Small intestine (tissue), 7 donors: ENCODE results near the gene TECR. TPM values are rescaled to one million over a fixed set of nuclear protein-coding genes. Genes with fewer than 3 reads are reported as not detected.

Source experiments
- DNase-seq, 2 donors: peaks; one replicate each; pipeline versions ENCODE4 v3.0.0 to v3.0.0-alpha.2; 2013
- FAIRE-seq: peaks from 2 replicates; lab custom pipeline; 2012; peaks lifted over from hg19 to GRCh38; lab: Jason Lieb, UNC
- H3K27ac ChIP-seq, 3 donors: one replicate each; pipeline ENCODE4 v1.5.1; 2013; ENCODE audit warnings: low read length in 2 of 3, mild to moderate bottlenecking in 2 of 3, control low read depth in 1 of 3, inconsistent platforms in 1 of 3, low read depth in 1 of 3, moderate library complexity in 1 of 3
- H3K27me3 ChIP-seq, 3 donors: one replicate each; pipeline ENCODE4 v1.6.1; 2013; ENCODE audit warnings: low read length in 3 of 3, inconsistent platforms in 1 of 3; ENCODE audit not compliant: control insufficient read depth in 3 of 3, insufficient read depth in 3 of 3
- H3K36me3 ChIP-seq, 3 donors: one replicate each; pipeline ENCODE4 v1.6.1; 2013; ENCODE audit warnings: low read length in 3 of 3, inconsistent platforms in 1 of 3, low read depth in 1 of 3, mild to moderate bottlenecking in 1 of 3, moderate library complexity in 1 of 3; ENCODE audit not compliant: control insufficient read depth in 3 of 3, insufficient read depth in 2 of 3
- H3K4me1 ChIP-seq, 3 donors: one replicate each; pipeline ENCODE4 v1.6.1; 2013; ENCODE audit warnings: low read length in 2 of 3, inconsistent platforms in 1 of 3, low read depth in 1 of 3, mild to moderate bottlenecking in 1 of 3, moderate library complexity in 1 of 3; ENCODE audit not compliant: control insufficient read depth in 3 of 3, insufficient read depth in 2 of 3
- H3K4me3 ChIP-seq, 3 donors: one replicate each; pipeline ENCODE4 v1.5.1; 2013; ENCODE audit warnings: low read length in 3 of 3, control low read depth in 1 of 3, inconsistent platforms in 1 of 3, low read depth in 1 of 3, mild to moderate bottlenecking in 1 of 3, moderate library complexity in 1 of 3
- H3K9me3 ChIP-seq, 2 donors: one replicate each; pipeline ENCODE4 v1.6.1; 2013; ENCODE audit warnings: low read depth in 1 of 2, low read length in 1 of 2; ENCODE audit not compliant: control insufficient read depth in 2 of 2, insufficient read depth in 1 of 2
- WGBS, 3 donors: extraction: QIAGEN DNeasy Blood & Tissue Kit; methylation state at CpG; one replicate each; pipeline ENCODE4 v1.1.7; 2013; 5-methylcytosine and 5-hydroxymethylcytosine counted together
- polyA plus RNA-seq, 4 donors: library from polyadenylated mRNA; stranded (reverse) in 3 of 4; unstranded in 1 of 4; fragments of 200-250 nt in 3 of 4; fragments of 120-200 nt in 1 of 4; gene quantifications; one replicate each; pipeline versions ENCODE4 v1.2.1 to v1.2.3, GENCODE V29; 2013
- donor health status: healthy with polysubstance abuse.
- donor health status: control.
- donor health status: control.
- donor health status: Bipolar disorder and iron deficiency.
- donor health status: healthy.

Gene TECR
- polyA plus RNA-seq, 4 donors: 147 to 287 (median 200) TPM

GRCh38 chr19:14514215-14514863, 15.1 kb upstream of the TECR start:
- DNase-seq (no peak), FAIRE-seq (no peak)
- Histone ChIP-seq H3K4me1 (peaks cover 0 to 30% (median 10%) of the 10 kb centered on the region in 3 donors), H3K27me3 (no peaks in the 10 kb centered on the region), H3K9me3 (no peaks in the 10 kb centered on the region), H3K4me3 (no peak overlapping the region), H3K36me3 (peaks cover 4 to 45% (median 7%) of the 10 kb centered on the region in 3 donors), H3K27ac (peak overlapping the region in 1 of 3 donors; percentile 40)
- 63 to 75% (median 69%) methylated on average over 8 of the region's 8 CpGs for WGBS, 3 donors

DNA sequence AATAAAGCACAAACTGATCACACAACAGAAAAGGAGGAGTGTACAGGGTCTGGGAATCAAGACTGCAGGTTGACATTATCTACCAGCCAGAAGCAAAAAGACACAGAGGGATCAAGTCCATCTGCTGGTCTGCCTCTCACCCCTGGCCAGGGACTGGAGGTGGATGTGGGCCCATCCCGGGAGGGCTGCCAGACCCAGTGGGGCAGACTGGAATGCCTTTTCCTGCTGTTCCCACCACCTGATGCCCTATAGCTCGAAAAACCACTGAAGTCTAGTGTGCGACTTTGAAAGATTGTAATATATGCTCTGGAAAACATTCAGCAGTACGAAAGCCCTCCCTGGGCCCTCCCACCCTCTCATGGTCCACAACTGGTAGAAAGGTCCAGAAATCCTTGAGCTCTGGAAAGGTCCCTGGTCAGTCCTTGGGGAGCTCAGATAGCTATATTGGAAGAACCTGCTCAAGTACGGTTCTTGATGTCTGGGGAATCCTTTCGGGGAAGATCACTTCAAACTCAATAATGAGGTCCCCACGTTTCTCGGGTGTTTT, 13.8 kb upstream of the TECR start:
- H3K9me3 ChIP-seq: no peaks in the 10 kb centered on the region
- no peak for FAIRE-seq
- peak overlapping the region in 1 of 3 donors; percentile 10 for H3K27ac ChIP-seq
- 37 to 66% (median 52%) methylated on average over 8 of the region's 8 CpGs for WGBS, 3 donors
- peaks cover 0 to 30% (median 10%) of the 10 kb centered on the region in 3 donors for H3K4me1 ChIP-seq
- DNase-seq: no peak
- peaks cover 4 to 45% (median 7%) of the 10 kb centered on the region in 3 donors for H3K36me3 ChIP-seq
- H3K4me3 ChIP-seq: peak overlapping the region; percentile 77 to 94 (median 93)
- no peaks in the 10 kb centered on the region for H3K27me3 ChIP-seq

- Histone ChIP-seq H3K9me3 (no peaks in the 10 kb centered on the region), H3K36me3 (peaks cover 4 to 45% (median 7%) of the 10 kb centered on the region in 3 donors), H3K4me1 (peaks cover 0 to 30% (median 10%) of the 10 kb centered on the region in 3 donors), H3K27me3 (no peaks in the 10 kb centered on the region), H3K27ac (peak overlapping the region in 1 of 3 donors; percentile 48), H3K4me3 (peak overlapping the region; percentile 77 to 94 (median 93))
- FAIRE-seq (no peak), DNase-seq (peak in 1 of 2 donors; percentile 44)
- 23 to 60% (median 29%) methylated on average over 15 of the region's 15 CpGs for WGBS, 3 donors
Measured at GRCh38 chr19:14516048-14516534, 13.3 kb upstream of the TECR start.

DNA sequence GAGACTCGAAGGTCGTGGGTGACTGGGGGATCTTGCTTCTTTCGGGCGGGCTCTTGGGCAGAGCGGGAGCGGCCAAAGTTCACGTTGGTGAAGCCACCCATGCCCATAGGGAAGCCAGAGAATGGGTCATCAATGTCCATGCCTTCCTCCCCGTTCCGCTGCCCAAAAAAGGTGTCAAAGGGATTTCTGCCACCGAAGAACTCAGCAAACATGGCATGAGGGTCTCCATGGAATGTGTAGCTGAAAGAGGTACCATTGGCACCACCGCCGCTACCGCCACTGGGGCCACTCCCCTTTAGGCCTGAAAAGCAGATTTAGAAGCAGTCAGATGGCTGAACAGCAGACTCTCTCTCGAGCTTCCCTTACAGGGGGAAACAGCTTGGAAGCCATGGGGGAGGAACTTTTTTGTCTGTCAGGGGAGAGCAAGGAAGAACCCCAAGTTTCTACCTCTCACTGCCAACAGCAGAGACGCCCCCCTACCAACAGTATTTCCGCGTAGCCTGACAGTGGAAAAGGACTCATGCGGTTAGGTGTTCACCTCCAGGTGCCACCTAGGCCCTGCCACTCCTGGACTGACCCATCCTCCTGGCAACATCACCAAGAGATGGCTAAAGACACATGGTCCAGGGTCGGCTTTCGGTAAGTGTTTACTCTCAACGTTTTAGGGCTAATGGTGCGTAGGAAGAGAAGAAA, 12.5 kb upstream of the TECR start:
- peak in 1 of 2 donors; percentile 50 for DNase-seq
- Histone ChIP-seq H3K27me3 (no peaks in the 10 kb centered on the region), H3K9me3 (no peaks in the 10 kb centered on the region), H3K4me1 (peaks cover 0 to 30% (median 10%) of the 10 kb centered on the region in 3 donors), H3K27ac (peak overlapping the region; percentile 92 to 97 (median 93)), H3K36me3 (peaks cover 4 to 45% (median 7%) of the 10 kb centered on the region in 3 donors), H3K4me3 (peak overlapping the region; percentile 77 to 94 (median 93))
- 4 to 19% (median 12%) methylated on average over 22 of the region's 22 CpGs for WGBS, 3 donors
- FAIRE-seq: no peak

GRCh38 chr19:14517446-14517839, 12.0 kb upstream of the TECR start:
- Histone ChIP-seq H3K4me3 (peak overlapping the region; percentile 77 to 94 (median 93)), H3K27ac (peak overlapping the region; percentile 92 to 97 (median 93)), H3K27me3 (no peaks in the 10 kb centered on the region), H3K36me3 (peaks cover 4 to 43% (median 7%) of the 10 kb centered on the region in 3 donors), H3K9me3 (no peaks in the 10 kb centered on the region), H3K4me1 (peaks cover 0 to 30% (median 10%) of the 10 kb centered on the region in 3 donors)
- FAIRE-seq (no peak), DNase-seq (no peak)
- 0 to 1% (median 1%) methylated on average over 21 to 32 of the region's 32 CpGs for WGBS, 3 donors

DNA sequence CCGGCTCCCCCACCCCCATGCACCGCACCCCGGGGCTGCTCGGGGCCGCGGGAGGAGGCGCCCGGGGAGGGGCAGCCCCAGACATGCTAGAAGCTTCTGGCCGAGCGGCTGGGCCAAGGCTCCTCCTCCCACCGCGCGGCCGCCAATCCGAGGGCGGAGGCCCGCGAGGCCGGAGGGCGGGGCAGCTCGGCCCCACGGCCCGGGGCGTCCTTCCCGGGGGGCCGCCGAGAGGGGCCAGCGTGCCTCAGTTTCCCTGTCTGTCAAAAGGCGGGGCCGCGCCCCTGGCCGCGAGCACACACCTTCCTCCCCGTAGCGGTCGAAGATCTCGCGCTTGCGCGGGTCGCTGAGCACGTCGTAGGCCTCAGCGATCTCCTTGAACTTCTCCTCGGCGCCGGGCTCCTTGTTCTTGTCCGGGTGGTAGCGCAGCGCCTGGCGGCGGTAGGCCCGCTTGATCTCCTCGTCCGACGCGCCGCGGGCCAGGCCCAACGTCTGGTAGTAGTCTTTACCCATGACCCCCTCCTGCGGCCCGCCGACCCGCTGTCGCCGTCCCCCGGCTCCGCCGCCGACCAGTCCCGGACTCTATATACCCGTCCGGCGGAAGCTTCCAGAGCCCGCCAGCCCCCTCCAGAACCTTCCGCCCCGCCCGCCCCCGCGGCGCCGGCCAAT, 11.4 kb upstream of the TECR start, which contains the start of gene DNAJB1:
DNAJB1 (minus strand) TSS at position 558 of the 666 bp plus-strand sequence; CDS start at position 510, 48 bp downstream.
- H3K4me1 ChIP-seq: peaks cover 0 to 34% (median 10%) of the 10 kb centered on the region in 3 donors
- WGBS, 3 donors: 1% methylated on average over 47 to 82 of the region's 82 CpGs

GRCh38 chr19:14519245-14519859, 10.0 kb upstream of the TECR start:
- Histone ChIP-seq H3K36me3 (peaks cover 4 to 28% (median 7%) of the 10 kb centered on the region in 3 donors), H3K27me3 (no peaks in the 10 kb centered on the region), H3K9me3 (no peaks in the 10 kb centered on the region), H3K27ac (peak overlapping the region in 2 of 3 donors; percentile 87 to 96), H3K4me1 (peaks cover 0 to 30% (median 10%) of the 10 kb centered on the region in 3 donors), H3K4me3 (peak overlapping the region in 1 of 3 donors; percentile 54)
- DNase-seq (no peak), FAIRE-seq (no peak)
- 92% methylated on average over 22 of the region's 22 CpGs for WGBS, 3 donors

More for the DNA sequence above, 11.4 kb upstream of the TECR start, which contains the start of gene DNAJB1:
- Histone ChIP-seq H3K27ac (peak within 1 kb of the TSS; percentile 96 to 97 (median 97)), H3K4me3 (peak within 1 kb of the TSS; percentile 77 to 94 (median 93)), H3K9me3 (no peaks in the 10 kb centered on the region), H3K27me3 (no peaks in the 10 kb centered on the region), H3K36me3 (peaks cover 4 to 39% (median 7%) of the 10 kb centered on the region in 3 donors)
- FAIRE-seq: no peak
- peak; percentile 84 to 93 for DNase-seq
